ENCODE measurements around the gene CRYBB1. TPM values are rescaled to one million over a fixed set of nuclear protein-coding genes. Genes with fewer than 3 reads are reported as not detected.

CRYBB1 gene
- total RNA-seq, 1 experiment from 2014 or later, result not detected

DNA sequence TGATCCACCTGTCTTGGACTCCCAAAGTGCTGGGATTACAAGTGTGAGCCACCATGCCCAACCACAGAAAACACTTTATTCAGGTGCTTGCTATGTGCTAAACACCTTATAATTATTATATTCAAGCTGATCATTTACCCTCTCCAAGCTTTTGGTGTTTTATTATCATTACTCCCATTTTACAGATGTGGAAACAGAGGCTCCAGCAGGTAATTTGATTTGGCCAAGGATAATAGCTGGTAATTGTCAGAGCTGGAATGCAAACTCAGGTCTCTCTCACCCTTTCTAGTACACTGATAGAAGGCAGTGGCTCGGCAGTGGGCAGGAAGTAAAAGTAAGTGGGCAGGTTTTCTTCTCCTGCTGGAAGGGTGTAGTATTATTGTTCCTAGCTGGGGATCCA is 24.1 kb downstream of the CRYBB1 start:
- no peak overlapping the region for H3K9ac ChIP-seq (ENCODE audit: low read length)
- peaks cover 13% of the 10 kb centered on the region; the same call in 1 of the 2 replicates for H3K27me3 ChIP-seq (ENCODE audit: low read length)
- ChIA-PET CTCF (no interaction called here), POLR2A (ENCODE audit: unreplicated experiment) (no interaction called here)
- no peaks in the 10 kb centered on the region for H4K20me1 ChIP-seq (ENCODE audit: low read length)
- H3K27ac ChIP-seq (ENCODE audit: low read length), result no peak overlapping the region
- no peaks in the 10 kb centered on the region for H3K9me3 ChIP-seq (ENCODE audit: low read length)
- no peak overlapping the region for H3K4me2 ChIP-seq (ENCODE audit: low read length)
- H2AFZ ChIP-seq (ENCODE audit: low read length), result no peak overlapping the region
- no peaks in the 10 kb centered on the region for H3F3A ChIP-seq (ENCODE audit: low read length, unreplicated experiment)
- H3K4me1 ChIP-seq (ENCODE audit: insufficient read depth, low read length), result 0 out of 2 replicates have a peak, but pooled peaks cover 5% of the 10 kb centered on the region
- DNase-seq (no peak), ATAC-seq (no peak)
- no peak overlapping the region for H3K4me3 ChIP-seq (ENCODE audit: low read length)
- no peaks in the 10 kb centered on the region for H3K79me2 ChIP-seq (ENCODE audit: low read length)
- no peaks in the 10 kb centered on the region for H3K9me2 ChIP-seq (replicated peaks; ENCODE audit: low read length)
- no peaks in the 10 kb centered on the region for H3K36me3 ChIP-seq (ENCODE audit: low read depth, low read length)
- TF ChIP-seq EZH2phosphoT487 (IDR thresholded peaks at IDR 0.05; ENCODE audit: borderline replicate concordance, low read length) (no peak), EZH2 (IDR thresholded peaks at IDR 0.05; ENCODE audit: low read length, unreplicated experiment) (no peak)
- TF ChIP-seq, protein P1, sequence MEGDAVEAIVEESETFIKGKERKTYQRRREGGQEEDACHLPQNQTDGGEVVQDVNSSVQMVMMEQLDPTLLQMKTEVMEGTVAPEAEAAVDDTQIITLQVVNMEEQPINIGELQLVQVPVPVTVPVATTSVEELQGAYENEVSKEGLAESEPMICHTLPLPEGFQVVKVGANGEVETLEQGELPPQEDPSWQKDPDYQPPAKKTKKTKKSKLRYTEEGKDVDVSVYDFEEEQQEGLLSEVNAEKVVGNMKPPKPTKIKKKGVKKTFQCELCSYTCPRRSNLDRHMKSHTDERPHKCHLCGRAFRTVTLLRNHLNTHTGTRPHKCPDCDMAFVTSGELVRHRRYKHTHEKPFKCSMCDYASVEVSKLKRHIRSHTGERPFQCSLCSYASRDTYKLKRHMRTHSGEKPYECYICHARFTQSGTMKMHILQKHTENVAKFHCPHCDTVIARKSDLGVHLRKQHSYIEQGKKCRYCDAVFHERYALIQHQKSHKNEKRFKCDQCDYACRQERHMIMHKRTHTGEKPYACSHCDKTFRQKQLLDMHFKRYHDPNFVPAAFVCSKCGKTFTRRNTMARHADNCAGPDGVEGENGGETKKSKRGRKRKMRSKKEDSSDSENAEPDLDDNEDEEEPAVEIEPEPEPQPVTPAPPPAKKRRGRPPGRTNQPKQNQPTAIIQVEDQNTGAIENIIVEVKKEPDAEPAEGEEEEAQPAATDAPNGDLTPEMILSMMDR (conservative IDR thresholded peaks at IDR 0.05; ENCODE audit: low read depth, low read length), result no peak
- intact Hi-C loops (cut with micrococcal nuclease), result no loop called here
- BruUV-seq (replicated peaks), result no TSS peak

DNA sequence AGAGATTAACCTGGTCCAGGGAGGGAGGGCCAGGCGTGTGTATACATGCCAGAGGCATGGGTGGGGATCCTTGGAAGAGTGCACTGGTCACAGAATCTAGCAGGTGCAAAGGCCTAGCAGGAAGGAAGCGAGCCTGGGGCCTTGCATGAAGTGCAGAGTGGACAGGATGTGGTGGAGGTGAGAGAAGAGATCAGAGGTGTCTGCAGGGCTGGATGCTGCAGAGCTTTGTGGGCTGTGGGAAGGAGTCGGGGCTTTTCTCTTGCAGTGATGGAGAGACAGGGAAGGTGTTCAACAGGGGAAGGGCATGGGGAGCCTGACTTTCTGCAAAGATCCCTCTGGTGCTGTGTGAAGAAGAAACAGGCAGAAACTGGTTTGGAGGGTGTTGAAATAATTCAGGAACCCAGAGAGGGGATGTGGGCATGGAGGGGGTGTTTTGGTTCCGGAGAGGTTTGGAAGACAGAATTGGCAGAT is 25.4 kb downstream of the CRYBB1 start:
- CTCF ChIA-PET, result no interaction called here
- H2AFZ ChIP-seq (ENCODE audit: low read length), result no peak overlapping the region
- TF ChIP-seq EZH2 (IDR thresholded peaks at IDR 0.05; ENCODE audit: low read length, unreplicated experiment) (no peak), EZH2phosphoT487 (IDR thresholded peaks at IDR 0.05; ENCODE audit: borderline replicate concordance, low read length) (no peak)
- TF ChIP-seq, protein P1 (conservative IDR thresholded peaks at IDR 0.05; ENCODE audit: low read depth, low read length), result no peak
- H3K27ac ChIP-seq (ENCODE audit: low read length), result no peak overlapping the region
- H3K9ac ChIP-seq (ENCODE audit: low read length), result no peak overlapping the region
- H3K9me2 ChIP-seq (replicated peaks; ENCODE audit: low read length), result no peaks in the 10 kb centered on the region
- no peaks in the 10 kb centered on the region for H3K9me3 ChIP-seq (ENCODE audit: low read length)
- ATAC-seq (no peak), DNase-seq (no peak)
- intact Hi-C loops (cut with micrococcal nuclease), result no loop called here
- no peak overlapping the region for H3K4me2 ChIP-seq (ENCODE audit: low read length)
- POLR2A ChIA-PET (ENCODE audit: unreplicated experiment), result no interaction called here
- no TSS peak for BruUV-seq (replicated peaks)
- no peaks in the 10 kb centered on the region for H4K20me1 ChIP-seq (ENCODE audit: low read length)
- 0 out of 2 replicates have a peak, but pooled peaks cover 5% of the 10 kb centered on the region for H3K4me1 ChIP-seq (ENCODE audit: insufficient read depth, low read length)
- H3K36me3 ChIP-seq (ENCODE audit: low read depth, low read length), result no peaks in the 10 kb centered on the region
- H3K79me2 ChIP-seq (ENCODE audit: low read length), result no peaks in the 10 kb centered on the region
- H3K4me3 ChIP-seq (ENCODE audit: low read length), result no peak overlapping the region
- peaks cover 11% of the 10 kb centered on the region; the same call in 1 of the 2 replicates for H3K27me3 ChIP-seq (ENCODE audit: low read length)
- no peaks in the 10 kb centered on the region for H3F3A ChIP-seq (ENCODE audit: low read length, unreplicated experiment)

DNA sequence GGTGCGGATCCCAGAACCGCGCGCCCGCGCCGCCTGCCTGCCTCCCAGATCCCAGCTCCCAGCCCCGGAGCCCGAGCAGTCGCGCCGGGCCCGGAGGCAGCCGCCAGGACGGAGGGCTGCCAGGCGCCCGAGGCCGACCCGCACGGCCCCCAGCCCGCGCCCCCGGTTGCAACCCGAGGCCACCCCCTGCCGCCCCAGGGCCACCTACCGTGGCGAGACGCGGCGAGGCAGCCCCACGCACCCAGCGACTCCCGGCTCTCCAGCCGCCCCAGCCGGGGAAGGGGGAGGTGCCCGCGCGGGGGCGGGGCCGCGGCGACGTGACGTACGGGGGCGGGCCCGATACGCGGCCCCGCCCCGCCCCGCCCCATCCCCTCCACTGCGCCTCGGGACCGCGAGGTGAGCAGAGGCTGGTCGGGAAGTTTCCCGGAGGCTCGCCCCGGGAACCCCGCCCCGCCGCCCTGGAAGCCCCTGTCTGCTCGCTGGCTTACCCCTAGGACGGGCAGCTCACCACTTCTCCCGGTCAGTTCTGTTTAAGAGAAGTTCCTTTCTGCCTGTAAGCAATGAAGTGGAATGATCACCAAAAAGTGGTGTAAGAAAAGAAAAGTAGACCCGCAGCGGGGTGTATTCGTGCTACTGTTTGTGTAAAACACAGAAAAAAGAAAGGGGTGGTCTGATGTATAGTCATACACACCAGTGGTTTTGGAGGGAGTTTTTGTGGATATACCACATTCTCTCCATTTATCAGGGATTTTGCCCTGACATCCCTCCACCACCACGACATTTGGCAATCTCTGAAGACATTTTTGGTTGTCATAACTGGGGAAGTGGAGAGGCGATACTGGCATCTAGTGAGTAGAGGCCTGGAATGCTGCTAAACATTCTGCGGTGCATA is 27.7 kb downstream of the CRYBB1 start, which contains the start of gene TPST2:
Gene TPST2 (minus strand): TSS at position 288 of the 892 bp plus-strand sequence. CDS start 48,502 bp downstream, outside the sequence.
- Histone ChIP-seq H3K9ac (ENCODE audit: low read length) (peak within 1 kb of the TSS; percentile 64), H3K9me3 (ENCODE audit: low read length) (no peaks in the 10 kb centered on the region), H3K4me3 (ENCODE audit: low read length) (peak within 1 kb of the TSS; percentile 89), H2AFZ (ENCODE audit: low read length) (peak within 1 kb of the TSS; percentile 100), H3F3A (ENCODE audit: low read length, unreplicated experiment) (no peaks in the 10 kb centered on the region), H3K4me2 (ENCODE audit: low read length) (peak within 1 kb of the TSS; percentile 99), H3K36me3 (ENCODE audit: low read depth, low read length) (no peaks in the 10 kb centered on the region), H3K27ac (ENCODE audit: low read length) (no peak within 1 kb of the TSS), H3K79me2 (ENCODE audit: low read length) (no peaks in the 10 kb centered on the region), H3K27me3 (ENCODE audit: low read length) (no peaks in the 10 kb centered on the region), H3K4me1 (ENCODE audit: insufficient read depth, low read length) (peaks cover 10% of the 10 kb centered on the region), H4K20me1 (ENCODE audit: low read length) (no peaks in the 10 kb centered on the region), H3K9me2 (replicated peaks; ENCODE audit: low read length) (no peaks in the 10 kb centered on the region)
- ChIA-PET POLR2A (ENCODE audit: unreplicated experiment) (no interaction called here), CTCF (no interaction called here)
- intact Hi-C loops (cut with micrococcal nuclease), result loop anchor here (10.0 kb wide), 1 partner anchor 75 kb away; the partner anchor contains the start of gene TFIP11
- ATAC-seq, result peak; percentile 83
- peak; percentile 70 for DNase-seq
- BruUV-seq (replicated peaks), result no TSS peak
- TF ChIP-seq, protein P1 (conservative IDR thresholded peaks at IDR 0.05; ENCODE audit: low read depth, low read length), result no peak
- TF ChIP-seq EZH2phosphoT487 (IDR thresholded peaks at IDR 0.05; ENCODE audit: borderline replicate concordance, low read length) (no peak), EZH2 (IDR thresholded peaks at IDR 0.05; ENCODE audit: low read length, unreplicated experiment) (no peak)

All from PC-3 (cell line).